Measurements from ENCODE around the gene ADCK2.

DNA sequence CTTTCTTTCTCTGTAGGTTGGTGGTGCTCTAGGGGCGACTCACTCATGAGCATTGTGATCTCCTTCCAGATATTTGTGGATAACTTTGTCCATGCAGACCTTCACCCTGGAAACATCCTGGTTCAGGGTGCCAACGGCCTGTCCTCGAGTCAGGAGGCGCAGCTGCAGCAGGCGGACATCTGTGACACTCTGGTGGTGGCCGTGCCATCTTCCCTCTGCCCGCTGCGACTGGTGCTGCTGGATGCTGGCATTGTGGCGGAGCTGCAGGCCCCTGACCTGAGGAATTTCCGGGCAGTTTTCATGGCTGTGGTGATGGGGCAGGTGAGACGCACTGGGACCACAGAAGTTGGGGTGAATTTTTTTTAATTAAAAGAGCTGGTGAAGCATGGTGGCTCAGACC lies 14.2 kb downstream of the ADCK2 start:
- TF ChIP-seq CTCF (conservative IDR thresholded peaks at IDR 0.05; ENCODE audit: low read length) = no peak
- TF ChIP-seq EZH2phosphoT487 (IDR thresholded peaks at IDR 0.05; ENCODE audit: borderline replicate concordance) = no peak

Measured in Loucy (cell line).